Measurements from ENCODE around the gene SLC25A48. TPM values are rescaled to one million over a fixed set of nuclear protein-coding genes. Genes with fewer than 3 reads are reported as not detected.

The SLC25A48 gene
- total RNA-seq, 1 experiment from 2014 or later = 1.6 TPM

DNA sequence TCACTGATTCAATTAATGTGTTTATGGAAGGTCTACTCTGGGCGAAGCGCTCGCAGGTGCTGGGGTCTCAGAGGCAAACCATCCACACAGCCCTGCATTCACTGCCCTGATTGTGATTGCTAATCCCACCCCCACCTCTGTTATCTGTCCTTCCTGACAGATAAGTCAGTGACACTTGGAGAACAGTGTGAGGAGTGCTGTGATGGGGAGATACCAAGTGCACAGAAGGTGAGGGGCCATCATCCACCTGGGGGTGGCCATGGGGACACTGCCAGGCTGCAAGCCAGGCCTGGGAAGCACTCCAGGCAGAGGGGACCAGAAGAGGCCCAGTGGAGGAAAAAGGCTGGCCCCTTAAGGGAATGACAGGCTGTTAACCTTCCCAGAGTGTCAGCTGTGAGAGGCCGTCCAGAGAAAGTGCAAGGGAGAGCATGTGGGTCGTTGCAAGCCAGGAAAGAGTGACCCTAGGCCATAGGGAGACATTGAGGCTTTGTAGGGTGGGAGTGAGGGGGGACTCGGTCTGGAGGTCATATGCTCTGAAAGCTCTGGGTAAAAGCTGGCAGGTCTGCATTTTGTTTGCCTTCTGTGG lies 43.2 kb downstream of the SLC25A48 start:
- no peak for DNase-seq
- Histone ChIP-seq H3K27me3 (replicated peaks; ENCODE audit: control insufficient read depth, insufficient read depth, low read length) (no peaks in the 10 kb centered on the region), H3K4me1 (no peaks in the 10 kb centered on the region), H3K4me3 (ENCODE audit: low read depth, low read length) (no peak overlapping the region), H3K9me3 (no peaks in the 10 kb centered on the region), H3K36me3 (ENCODE audit: control insufficient read depth, insufficient read depth, low read length) (no peaks in the 10 kb centered on the region)
- Mint-ChIP-seq H3K36me3 (ENCODE audit: insufficient read depth, unreplicated experiment) (no peaks in the 10 kb centered on the region), H3K27ac (ENCODE audit: unreplicated experiment) (no peak overlapping the region), H3K27me3 (ENCODE audit: insufficient read depth, unreplicated experiment) (no peaks in the 10 kb centered on the region), H3K4me3 (ENCODE audit: unreplicated experiment) (no peak overlapping the region), H3K4me1 (ENCODE audit: low read depth, unreplicated experiment) (no peaks in the 10 kb centered on the region), H3K9me3 (ENCODE audit: unreplicated experiment) (no peaks in the 10 kb centered on the region)
- POLR2A ChIA-PET = no interaction called here
- TF ChIP-seq, protein P1, sequence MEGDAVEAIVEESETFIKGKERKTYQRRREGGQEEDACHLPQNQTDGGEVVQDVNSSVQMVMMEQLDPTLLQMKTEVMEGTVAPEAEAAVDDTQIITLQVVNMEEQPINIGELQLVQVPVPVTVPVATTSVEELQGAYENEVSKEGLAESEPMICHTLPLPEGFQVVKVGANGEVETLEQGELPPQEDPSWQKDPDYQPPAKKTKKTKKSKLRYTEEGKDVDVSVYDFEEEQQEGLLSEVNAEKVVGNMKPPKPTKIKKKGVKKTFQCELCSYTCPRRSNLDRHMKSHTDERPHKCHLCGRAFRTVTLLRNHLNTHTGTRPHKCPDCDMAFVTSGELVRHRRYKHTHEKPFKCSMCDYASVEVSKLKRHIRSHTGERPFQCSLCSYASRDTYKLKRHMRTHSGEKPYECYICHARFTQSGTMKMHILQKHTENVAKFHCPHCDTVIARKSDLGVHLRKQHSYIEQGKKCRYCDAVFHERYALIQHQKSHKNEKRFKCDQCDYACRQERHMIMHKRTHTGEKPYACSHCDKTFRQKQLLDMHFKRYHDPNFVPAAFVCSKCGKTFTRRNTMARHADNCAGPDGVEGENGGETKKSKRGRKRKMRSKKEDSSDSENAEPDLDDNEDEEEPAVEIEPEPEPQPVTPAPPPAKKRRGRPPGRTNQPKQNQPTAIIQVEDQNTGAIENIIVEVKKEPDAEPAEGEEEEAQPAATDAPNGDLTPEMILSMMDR (IDR thresholded peaks at IDR 0.05; ENCODE audit: insufficient read depth in 1 of 2, low read depth in 1 of 2, low read length in 1 of 2, severe bottlenecking in 1 of 2, unreplicated experiment in 1 of 2) = no peak
- no TSS peak for BruUV-seq (replicated peaks)
- CTCF ChIA-PET = no interaction called here
- intact Hi-C loops (cut with micrococcal nuclease; ENCODE audit: unreplicated experiment) = no loop called here

DNA sequence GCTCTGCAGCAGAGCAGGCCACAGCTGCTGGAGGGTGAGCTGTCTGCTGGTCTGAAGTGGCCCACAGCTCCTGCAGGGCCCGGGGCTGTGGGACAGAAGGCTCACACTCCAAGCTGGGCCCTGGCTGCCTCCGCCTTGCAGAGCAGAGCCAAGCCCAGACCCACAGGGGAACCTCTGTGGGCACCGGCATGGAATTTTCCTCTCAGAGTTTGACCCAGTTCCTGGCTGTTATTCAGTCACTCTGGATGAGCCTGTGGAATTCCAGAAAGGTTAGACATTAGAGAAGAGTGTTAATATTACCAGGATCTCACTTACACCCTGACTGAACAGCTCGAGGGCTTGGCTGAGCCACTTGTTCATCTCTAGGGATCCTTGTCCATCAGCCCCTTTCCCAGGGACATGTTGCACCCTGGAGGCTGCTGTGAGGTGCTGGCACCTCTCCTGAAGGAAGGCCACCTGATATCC lies 43.7 kb downstream of the SLC25A48 start:
- no peak for DNase-seq
- Histone ChIP-seq H3K4me3 (ENCODE audit: low read depth, low read length) (no peak overlapping the region), H3K36me3 (ENCODE audit: control insufficient read depth, insufficient read depth, low read length) (no peaks in the 10 kb centered on the region), H3K27me3 (replicated peaks; ENCODE audit: control insufficient read depth, insufficient read depth, low read length) (no peaks in the 10 kb centered on the region), H3K9me3 (no peaks in the 10 kb centered on the region), H3K4me1 (no peaks in the 10 kb centered on the region)
- no peaks in the 10 kb centered on the region for H3K4me1 Mint-ChIP-seq (ENCODE audit: low read depth, unreplicated experiment)
- no peak overlapping the region for H3K27ac Mint-ChIP-seq (ENCODE audit: unreplicated experiment)
- CTCF ChIA-PET = no interaction called here
- H3K36me3 Mint-ChIP-seq (ENCODE audit: insufficient read depth, unreplicated experiment) = no peaks in the 10 kb centered on the region
- H3K9me3 Mint-ChIP-seq (ENCODE audit: unreplicated experiment) = no peaks in the 10 kb centered on the region
- TF ChIP-seq, protein P1 (IDR thresholded peaks at IDR 0.05; ENCODE audit: insufficient read depth in 1 of 2, low read depth in 1 of 2, low read length in 1 of 2, severe bottlenecking in 1 of 2, unreplicated experiment in 1 of 2) = no peak
- intact Hi-C loops (cut with micrococcal nuclease; ENCODE audit: unreplicated experiment) = no loop called here
- BruUV-seq (replicated peaks) = no TSS peak
- POLR2A ChIA-PET = no interaction called here
- no peak overlapping the region for H3K4me3 Mint-ChIP-seq (ENCODE audit: unreplicated experiment)
- H3K27me3 Mint-ChIP-seq (ENCODE audit: insufficient read depth, unreplicated experiment) = no peaks in the 10 kb centered on the region

DNA sequence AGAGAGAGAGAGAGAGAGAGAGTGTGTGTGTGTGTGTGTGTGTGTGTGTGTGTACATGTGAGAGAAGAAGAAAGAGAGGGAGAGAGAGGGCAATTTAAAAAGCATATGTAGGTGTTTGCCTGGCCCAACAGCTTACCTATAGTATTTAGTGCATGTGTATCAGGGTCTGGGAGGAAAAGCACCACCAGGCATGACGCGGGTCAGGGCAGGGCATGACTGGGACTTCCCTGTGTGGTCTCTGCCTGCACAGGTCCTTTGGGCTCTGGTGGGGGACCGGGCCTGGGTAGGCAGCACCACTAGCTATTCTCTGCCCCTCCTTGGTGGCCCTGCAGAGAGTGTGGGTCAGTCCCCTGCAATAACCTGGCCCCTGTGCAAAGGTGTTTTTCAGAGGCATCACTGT lies 45.1 kb downstream of the SLC25A48 start:
- no peaks in the 10 kb centered on the region for H3K4me1 Mint-ChIP-seq (ENCODE audit: low read depth, unreplicated experiment)
- no peaks in the 10 kb centered on the region for H3K27me3 Mint-ChIP-seq (ENCODE audit: insufficient read depth, unreplicated experiment)
- POLR2A ChIA-PET = no interaction called here
- Histone ChIP-seq H3K9me3 (no peaks in the 10 kb centered on the region), H3K27me3 (replicated peaks; ENCODE audit: control insufficient read depth, insufficient read depth, low read length) (no peaks in the 10 kb centered on the region), H3K4me1 (no peaks in the 10 kb centered on the region), H3K36me3 (ENCODE audit: control insufficient read depth, insufficient read depth, low read length) (no peaks in the 10 kb centered on the region), H3K4me3 (ENCODE audit: low read depth, low read length) (no peak overlapping the region)
- no peaks in the 10 kb centered on the region for H3K36me3 Mint-ChIP-seq (ENCODE audit: insufficient read depth, unreplicated experiment)
- CTCF ChIA-PET = no interaction called here
- TF ChIP-seq, protein P1 (IDR thresholded peaks at IDR 0.05; ENCODE audit: insufficient read depth in 1 of 2, low read depth in 1 of 2, low read length in 1 of 2, severe bottlenecking in 1 of 2, unreplicated experiment in 1 of 2) = no peak
- intact Hi-C loops (cut with micrococcal nuclease; ENCODE audit: unreplicated experiment) = no loop called here
- H3K27ac Mint-ChIP-seq (ENCODE audit: unreplicated experiment) = no peak overlapping the region
- DNase-seq = no peak
- BruUV-seq (replicated peaks) = no TSS peak
- H3K4me3 Mint-ChIP-seq (ENCODE audit: unreplicated experiment) = no peak overlapping the region
- H3K9me3 Mint-ChIP-seq (ENCODE audit: unreplicated experiment) = no peaks in the 10 kb centered on the region
